ENCODE results near the gene RNU6-9.
"Not testable (repeated sequence)": the region's sequence is repeated elsewhere in the genome, so short reads cannot be mapped to it uniquely, and the experiment has no call there.

The RNU6-9 gene

GRCh38 chr19:850221-850978 is 42.9 kb upstream of the RNU6-9 start:
- no peak for TF ChIP-seq CTCF (IDR thresholded peaks at IDR 0.05)
- Histone ChIP-seq H3K27me3 (peaks cover 81% of the 10 kb centered on the region), H3K9me3 (no peaks in the 10 kb centered on the region), H3K4me3 (ENCODE audit: low read depth in 1 of 2, low read length in 1 of 2) (no peak overlapping the region), H3K27ac (peak overlapping the region; percentile 1), H3K36me3 (no peaks in the 10 kb centered on the region), H3K4me1 (ENCODE audit: control insufficient read depth in 1 of 2, insufficient read depth in 1 of 2, low read depth in 1 of 2, low read length in 1 of 2) (peaks cover 51 to 60% of the 10 kb centered on the region in 2 experiments)

- peaks cover 48 to 55% of the 10 kb centered on the region in 2 experiments for H3K4me1 ChIP-seq (ENCODE audit: control insufficient read depth in 1 of 2, insufficient read depth in 1 of 2, low read depth in 1 of 2, low read length in 1 of 2)
- no peaks in the 10 kb centered on the region for H3K36me3 ChIP-seq
- peaks cover 75% of the 10 kb centered on the region for H3K27me3 ChIP-seq
- no peaks in the 10 kb centered on the region for H3K9me3 ChIP-seq
- H3K27ac ChIP-seq, result peak overlapping the region; percentile 1
- no peak overlapping the region for H3K4me3 ChIP-seq (ENCODE audit: low read depth in 1 of 2, low read length in 1 of 2)
- no peak for TF ChIP-seq CTCF (IDR thresholded peaks at IDR 0.05)
Measured at GRCh38 chr19:850979-851335, 42.3 kb upstream of the RNU6-9 start.

GRCh38 chr19:852136-853013 is 40.9 kb upstream of the RNU6-9 start, which contains the start of gene ELANE:
ELANE (plus strand) TSS chr19:852303; CDS start chr19:852329, 26 bp downstream.
- Histone ChIP-seq H3K27me3 (peaks cover 62% of the 10 kb centered on the region), H3K9me3 (no peaks in the 10 kb centered on the region), H3K4me1 (ENCODE audit: control insufficient read depth in 1 of 2, insufficient read depth in 1 of 2, low read depth in 1 of 2, low read length in 1 of 2) (peaks cover 47 to 48% of the 10 kb centered on the region in 2 experiments), H3K27ac (peak within 1 kb of the TSS; percentile 16), H3K4me3 (ENCODE audit: low read depth in 1 of 2, low read length in 1 of 2) (peak within 1 kb of the TSS; percentile 29 to 54), H3K36me3 (no peaks in the 10 kb centered on the region)
- TF ChIP-seq CTCF (IDR thresholded peaks at IDR 0.05), result no peak

- H3K9me3 ChIP-seq, result no peaks in the 10 kb centered on the region
- no peak overlapping the region for H3K27ac ChIP-seq
- H3K4me3 ChIP-seq (ENCODE audit: low read depth in 1 of 2, low read length in 1 of 2), result peak overlapping the region in 1 of 2 experiments; percentile 54
- peaks cover 41 to 46% of the 10 kb centered on the region in 2 experiments for H3K4me1 ChIP-seq (ENCODE audit: control insufficient read depth in 1 of 2, insufficient read depth in 1 of 2, low read depth in 1 of 2, low read length in 1 of 2)
- no peaks in the 10 kb centered on the region for H3K36me3 ChIP-seq
- H3K27me3 ChIP-seq, result peaks cover 54% of the 10 kb centered on the region
- TF ChIP-seq CTCF (IDR thresholded peaks at IDR 0.05), result no peak
Measured at GRCh38 chr19:853014-853585, 40.2 kb upstream of the RNU6-9 start.

GRCh38 chr19:853614-854220 is 39.6 kb upstream of the RNU6-9 start:
- not testable (repeated sequence) for H3K4me3 ChIP-seq (ENCODE audit: low read depth in 1 of 2, low read length in 1 of 2); H3K27ac ChIP-seq; H3K9me3 ChIP-seq; H3K36me3 ChIP-seq
- Histone ChIP-seq H3K4me1 (ENCODE audit: control insufficient read depth in 1 of 2, insufficient read depth in 1 of 2, low read depth in 1 of 2, low read length in 1 of 2) (peaks cover 36 to 49% of the 10 kb centered on the region in 2 experiments), H3K27me3 (peaks cover 48% of the 10 kb centered on the region)

All from neutrophil (primary cell).